ENCODE data around the gene MEAK7.

The MEAK7 gene

GRCh38 chr16:84486551-84487235, 17.8 kb downstream of the MEAK7 start:
- DNase-seq, result no peak

GRCh38 chr16:84486126-84486525, 18.3 kb downstream of the MEAK7 start:
- DNase-seq, result no peak

GRCh38 chr16:84485255-84486010, 19.0 kb downstream of the MEAK7 start:
- DNase-seq, result no peak

- no peak for DNase-seq
Measured at GRCh38 chr16:84484579-84485254, 19.7 kb downstream of the MEAK7 start.

GRCh38 chr16:84483882-84484565, 20.4 kb downstream of the MEAK7 start:
- DNase-seq, result no peak

GRCh38 chr16:84482951-84483881, 21.2 kb downstream of the MEAK7 start:
- DNase-seq, result no peak

- DNase-seq, result no peak
Measured at GRCh38 chr16:84482001-84482891, 22.2 kb downstream of the MEAK7 start.

- DNase-seq, result no peak
Measured at GRCh38 chr16:84481051-84481735, 23.3 kb downstream of the MEAK7 start.

GRCh38 chr16:84479716-84480450, 24.6 kb downstream of the MEAK7 start:
- no peak for DNase-seq

- no peak for DNase-seq
Measured at GRCh38 chr16:84478172-84478947, 26.1 kb downstream of the MEAK7 start.

- no peak for DNase-seq
Measured at GRCh38 chr16:84477661-84478060, 26.8 kb downstream of the MEAK7 start.

GRCh38 chr16:84476401-84476800, 28.1 kb downstream of the MEAK7 start:
- no peak for DNase-seq

- DNase-seq, result no peak
Measured at GRCh38 chr16:84475643-84476240, 28.7 kb downstream of the MEAK7 start.

GRCh38 chr16:84471966-84472365, 32.5 kb downstream of the MEAK7 start:
- DNase-seq, result no peak

- DNase-seq, result no peak
Measured at GRCh38 chr16:84471316-84471715, 33.1 kb downstream of the MEAK7 start.

- DNase-seq, result no peak
Measured at GRCh38 chr16:84467709-84468108, 36.8 kb downstream of the MEAK7 start.

GRCh38 chr16:84467256-84467655, 37.2 kb downstream of the MEAK7 start:
- DNase-seq, result no peak

GRCh38 chr16:84466692-84467091, 37.8 kb downstream of the MEAK7 start:
- no peak for DNase-seq

GRCh38 chr16:84465154-84465553, 39.3 kb downstream of the MEAK7 start:
- DNase-seq, result no peak

Data from SIG-M5 (cell line).